Liver (tissue), 9 donors: ENCODE data around the gene MRAP. TPM values are rescaled to one million over a fixed set of nuclear protein-coding genes. Genes with fewer than 3 reads are reported as not detected.

Source experiments
- DNase-seq: peaks from one replicate; pipeline ENCODE4 v3.0.0-alpha.2; 2017; ENCODE audit warnings: low spot score
- H3K27ac ChIP-seq, 2 donors: one replicate each; pipeline ENCODE4 v1.7.0; 2013; ENCODE audit warnings: inconsistent platforms in 2 of 2, low read length in 2 of 2, control low read depth in 1 of 2, low read depth in 1 of 2, mild to moderate bottlenecking in 1 of 2
- H3K27me3 ChIP-seq, 4 donors: one replicate each; pipeline versions ENCODE4 v1.6.1 to v1.7.0; 2013; ENCODE audit warnings: low read length in 3 of 4, inconsistent platforms in 1 of 4, mild to moderate bottlenecking in 1 of 4, moderate library complexity in 1 of 4; ENCODE audit not compliant: control insufficient read depth in 4 of 4, insufficient read depth in 4 of 4
- H3K36me3 ChIP-seq, 4 donors: one replicate each; pipeline versions ENCODE4 v1.6.1 to v1.7.0; 2013; ENCODE audit warnings: low read length in 3 of 4, mild to moderate bottlenecking in 3 of 4, low read depth in 1 of 4, moderate library complexity in 1 of 4; ENCODE audit not compliant: control insufficient read depth in 4 of 4, insufficient read depth in 3 of 4
- H3K4me1 ChIP-seq, 4 donors: one replicate each; pipeline versions ENCODE4 v1.6.1 to v1.7.0; 2013; ENCODE audit warnings: low read length in 3 of 4, mild to moderate bottlenecking in 3 of 4, moderate library complexity in 1 of 4; ENCODE audit not compliant: control insufficient read depth in 4 of 4, insufficient read depth in 4 of 4
- H3K4me3 ChIP-seq, 3 donors: one replicate each; pipeline versions ENCODE4 v1.6.1 to v1.7.0; 2013; ENCODE audit warnings: low read length in 3 of 3, control low read depth in 1 of 3, low read depth in 1 of 3, mild to moderate bottlenecking in 1 of 3
- H3K9ac ChIP-seq, 2 donors: one replicate each; pipeline ENCODE4 v1.7.0; 2013; ENCODE audit warnings: low read length in 2 of 2, mild to moderate bottlenecking in 2 of 2, moderate library complexity in 2 of 2, control low read depth in 1 of 2, low read depth in 1 of 2
- H3K9me3 ChIP-seq, 4 donors: one replicate each; pipeline versions ENCODE4 v1.6.1 to v1.7.0; 2013; ENCODE audit warnings: low read length in 3 of 4; ENCODE audit not compliant: control insufficient read depth in 4 of 4
- ATF3 ChIP-seq: IDR thresholded peaks from 2 replicates; pipeline ENCODE4 v1.6.1; 2016; ENCODE audit warnings: antibody characterized with exemption
- CTCF ChIP-seq: fragments of 150-350 bp; IDR thresholded peaks from 2 replicates; pipeline ENCODE4 v1.5.1; 2017; ENCODE audit warnings: improper control_type of control experiment, low read depth, low read length; ENCODE audit not compliant: missing input control
- EGR1 ChIP-seq, 2 donors: IDR thresholded peaks; 2 replicates each; pipeline ENCODE4 v1.6.1; 2016 to 2018; ENCODE audit warnings: antibody characterized with exemption in 2 of 2, low read depth in 2 of 2
- FOXA1 ChIP-seq: IDR thresholded peaks from 2 replicates; pipeline ENCODE4 v1.6.1; 2016; ENCODE audit warnings: antibody characterized with exemption
- FOXA2 ChIP-seq: IDR thresholded peaks from 2 replicates; pipeline ENCODE4 v1.6.1; 2016; ENCODE audit warnings: antibody characterized with exemption
- GABPA ChIP-seq, 2 donors: IDR thresholded peaks in 1 of 2; conservative IDR thresholded peaks in 1 of 2; 2 replicates each; pipeline ENCODE4 v1.6.1; 2016; ENCODE audit warnings: antibody characterized with exemption in 2 of 2, mild to moderate bottlenecking in 1 of 2, moderate library complexity in 1 of 2
- HNF4A ChIP-seq, 2 donors: conservative IDR thresholded peaks; 2 replicates each; pipeline ENCODE4 v1.6.1; 2016; ENCODE audit warnings: antibody characterized with exemption in 2 of 2, mild to moderate bottlenecking in 2 of 2
- HNF4G ChIP-seq: IDR thresholded peaks from 2 replicates; pipeline ENCODE4 v1.6.1; 2016; ENCODE audit warnings: antibody characterized with exemption
- JUND ChIP-seq, 2 donors: IDR thresholded peaks; 2 replicates each; pipeline ENCODE4 v1.6.1; 2016; ENCODE audit warnings: antibody characterized with exemption in 2 of 2
- MAX ChIP-seq: IDR thresholded peaks from 2 replicates; pipeline ENCODE4 v1.6.1; 2016; ENCODE audit warnings: antibody characterized with exemption
- NR2F2 ChIP-seq: IDR thresholded peaks from 2 replicates; pipeline ENCODE4 v1.6.1; 2016; ENCODE audit warnings: antibody characterized with exemption
- RAD21 ChIP-seq, 2 donors: IDR thresholded peaks; 2 replicates each; pipeline ENCODE4 v1.6.1; 2016; ENCODE audit warnings: antibody characterized with exemption in 2 of 2, mild to moderate bottlenecking in 2 of 2
- REST ChIP-seq: IDR thresholded peaks from 2 replicates; pipeline ENCODE4 v1.6.1; 2016; ENCODE audit warnings: antibody characterized with exemption, mild to moderate bottlenecking
- RXRA ChIP-seq, 2 donors: IDR thresholded peaks; 2 replicates each; pipeline ENCODE4 v1.6.1; 2017 to 2018; ENCODE audit warnings: antibody characterized with exemption in 2 of 2, mild to moderate bottlenecking in 1 of 2
- SP1 ChIP-seq: IDR thresholded peaks from 2 replicates; pipeline ENCODE4 v1.6.1; 2018; ENCODE audit warnings: antibody characterized with exemption, mild to moderate bottlenecking
- TAF1 ChIP-seq: conservative IDR thresholded peaks from 2 replicates; pipeline ENCODE4 v1.6.1; 2016; ENCODE audit warnings: antibody characterized with exemption, mild to moderate bottlenecking
- YY1 ChIP-seq: IDR thresholded peaks from 2 replicates; pipeline ENCODE4 v1.6.1; 2016; ENCODE audit warnings: antibody characterized with exemption, mild to moderate bottlenecking
- ZBTB33 ChIP-seq: IDR thresholded peaks from 2 replicates; pipeline ENCODE4 v1.6.1; 2016; ENCODE audit warnings: antibody characterized with exemption
- WGBS: extraction: QIAGEN DNeasy Blood & Tissue Kit; methylation state at CpG from one replicate; pipeline ENCODE4 v1.1.7; 2013; 5-methylcytosine and 5-hydroxymethylcytosine counted together
- polyA plus RNA-seq, 2 donors: library from polyadenylated mRNA; stranded (reverse) in 1 of 2; unstranded in 1 of 2; fragments of 200-250 nt in 1 of 2; fragments of >200 nt in 1 of 2; fragmentation: Nextera tagmentation in 1 of 2; extraction: Ambion mirVana in 1 of 2; gene quantifications; one replicate each; pipeline versions ENCODE4 v1.2.1 to v1.2.3, GENCODE V29; 2013 to 2015
- total RNA-seq, 2 donors: library from RNA; depleted of rRNA; stranded (reverse); fragments of >200 nt; gene quantifications; one replicate each; pipeline ENCODE4 v1.2.3, GENCODE V29; 2014
- donor health status: healthy.
- donor health status: healthy.
- donor health status: healthy.
- donor health status: healthy.
- donor health status: healthy.

Gene MRAP
- total and polyA plus RNA-seq, 4 donors: 0.17 to 0.79 TPM; not detected in 2

GRCh38 chr21:32351428-32351827 is 52.8 kb downstream of the MRAP start:
- Histone ChIP-seq H3K4me3 (no peak overlapping the region), H3K9ac (no peak overlapping the region), H3K27me3 (no peaks in the 10 kb centered on the region), H3K9me3 (no peaks in the 10 kb centered on the region), H3K27ac (no peak overlapping the region), H3K36me3 (peaks cover 17 to 98% (median 61%) of the 10 kb centered on the region in 4 donors), H3K4me1 (no peaks in the 10 kb centered on the region)
- no peak for TF ChIP-seq REST
- TF ChIP-seq YY1: no peak
- TF ChIP-seq ZBTB33: no peak
- no peak for TF ChIP-seq MAX
- TF ChIP-seq FOXA1: no peak
- no peak for TF ChIP-seq RXRA (IDR thresholded peaks at IDR 0.05)
- no peak for TF ChIP-seq EGR1 (IDR thresholded peaks at IDR 0.05; ENCODE audit: low read depth in 2 of 2)
- TF ChIP-seq JUND (IDR thresholded peaks at IDR 0.05): no peak
- no peak for TF ChIP-seq ATF3
- TF ChIP-seq TAF1: no peak
- no peak for TF ChIP-seq GABPA (IDR thresholded peaks at IDR 0.05 in 1 of 2, conservative IDR thresholded peaks at IDR 0.05 in 1 of 2)
- TF ChIP-seq HNF4A (conservative IDR thresholded peaks at IDR 0.05): no peak
- TF ChIP-seq FOXA2: no peak
- TF ChIP-seq HNF4G: no peak
- no peak for TF ChIP-seq RAD21 (IDR thresholded peaks at IDR 0.05)
- no peak for DNase-seq
- 91% methylated on average over 6 of the region's 6 CpGs for WGBS

GRCh38 chr21:32352526-32352925 is 53.9 kb downstream of the MRAP start:
- no peaks in the 10 kb centered on the region for H3K9me3 ChIP-seq
- peaks cover 16 to 97% (median 57%) of the 10 kb centered on the region in 4 donors for H3K36me3 ChIP-seq
- H3K27ac ChIP-seq: no peak overlapping the region
- WGBS: 93% methylated on average over 7 of the region's 7 CpGs
- H3K4me1 ChIP-seq: no peaks in the 10 kb centered on the region
- no peaks in the 10 kb centered on the region for H3K27me3 ChIP-seq
- no peak overlapping the region for H3K9ac ChIP-seq
- TF ChIP-seq FOXA2 (no peak), CTCF (no peak), JUND (IDR thresholded peaks at IDR 0.05) (no peak), HNF4G (no peak), NR2F2 (no peak), SP1 (no peak), RXRA (IDR thresholded peaks at IDR 0.05) (no peak), YY1 (no peak), TAF1 (no peak), RAD21 (IDR thresholded peaks at IDR 0.05) (no peak), ZBTB33 (no peak), MAX (no peak)
- H3K4me3 ChIP-seq: no peak overlapping the region
- no peak for DNase-seq
